Pancreas (tissue), 10 donors: ENCODE data around the gene HECTD2. TPM values are rescaled to one million over a fixed set of nuclear protein-coding genes. Genes with fewer than 3 reads are reported as not detected.
"Not testable (repeated sequence)": the region's sequence is repeated elsewhere in the genome, so short reads cannot be mapped to it uniquely, and the experiment has no call there.

Experiments
- ATAC-seq, 4 donors: fragments of 200-7000 bp; cut with Tn5 transposase; one replicate each; pipeline versions ENCODE4 v1.8.0 to v1.9.1; 2020; ENCODE audit warnings: mild to moderate bottlenecking in 4 of 4, moderate library complexity in 4 of 4
- DNase-seq, 6 donors: peaks; one replicate each; pipeline ENCODE4 v3.0.0-alpha.2; 2020
- FAIRE-seq: peaks from 2 replicates; lab custom pipeline; 2012; peaks lifted over from hg19 to GRCh38; lab: Jason Lieb, UNC
- H3K27ac ChIP-seq, 4 donors: fragments of 200-600 bp; sonication (generic); 1 replicate in 3 of 4; 2 replicates in 1 of 4; pipeline versions ENCODE4 v1.5.0 to v1.8.0; 2020
- H3K27me3 ChIP-seq, 4 donors: fragments of 200-600 bp; one replicate each; pipeline ENCODE4 v1.8.0; 2021
- H3K36me3 ChIP-seq, 3 donors: fragments of 200-600 bp; sonication (generic) in 1 of 3; one replicate each; pipeline versions ENCODE4 v1.5.0 to v1.8.0; 2020 to 2021
- H3K4me1 ChIP-seq, 3 donors: fragments of 200-600 bp; one replicate each; pipeline ENCODE4 v1.8.0; 2021
- H3K4me3 ChIP-seq, 4 donors: fragments of 200-600 bp; sonication (generic) in 2 of 4; one replicate each; pipeline versions ENCODE4 v1.5.0 to v1.8.0; 2020 to 2021
- H3K9me3 ChIP-seq, 4 donors: fragments of 200-600 bp; one replicate each; pipeline ENCODE4 v1.8.0; 2021
- WGBS, 2 donors: extraction: QIAGEN DNeasy Blood & Tissue Kit; methylation state at CpG; one replicate each; pipeline ENCODE4 v1.1.7; 2013; 5-methylcytosine and 5-hydroxymethylcytosine counted together
- intact Hi-C, 3 donors: fragments of 100-400 bp; cut with DNase I; formaldehyde crosslinking; loops; one replicate each; pipeline versions ENCODE4 v1.11.1 to v1.14.2; 2022
- polyA plus RNA-seq, 2 donors: library from polyadenylated mRNA; stranded (reverse); fragments of 200-250 nt; gene quantifications; one replicate each; pipeline ENCODE4 v1.2.3, GENCODE V29; 2013
- total RNA-seq, 6 donors: library from RNA; stranded (reverse); fragmentation: NEBNext Ultra II Directional in 4 of 6; extraction: Animal tissue kit (Norgen Biotek cat#: 25700) in 4 of 6; gene quantifications; one replicate each; pipeline versions ENCODE4 v1.2.1 to v1.2.4, GENCODE V29; 2021 to 2023
- TF ChIP-seq, protein P1 (sequence below), 4 donors: fragments of 200-600 bp; sonication (generic) in 3 of 4; IDR thresholded peaks; one replicate each; pipeline versions ENCODE4 v1.5.0 to v1.8.0; 2021; ENCODE audit warnings: antibody characterized with exemption in 4 of 4
- donor health status: healthy with polysubstance abuse.
- donor health status: DM: no; HTN: no; CAD: no; lungs with moderate emphysema.
- donor health status: DM: no; HTN: no; CAD: no.
- donor health status: control.
- donor health status: control.
- donor health status: Bipolar disorder and iron deficiency.
- donor health status: DM: yes; HTN: yes; CAD: no.
- donor health status: DM: no; HTN: no; CAD: no.
- donor health status: DM: no; HTN: no; CAD: no.
- donor health status: DM: yes; HTN: yes; CAD: no.

The HECTD2 gene
- total RNA-seq (1 to 10 TPM; 3.6 to 7.8 (median 4.8) TPM), polyA plus RNA-seq (1 to 10 TPM; 2.9 to 5.5 TPM)

DNA sequence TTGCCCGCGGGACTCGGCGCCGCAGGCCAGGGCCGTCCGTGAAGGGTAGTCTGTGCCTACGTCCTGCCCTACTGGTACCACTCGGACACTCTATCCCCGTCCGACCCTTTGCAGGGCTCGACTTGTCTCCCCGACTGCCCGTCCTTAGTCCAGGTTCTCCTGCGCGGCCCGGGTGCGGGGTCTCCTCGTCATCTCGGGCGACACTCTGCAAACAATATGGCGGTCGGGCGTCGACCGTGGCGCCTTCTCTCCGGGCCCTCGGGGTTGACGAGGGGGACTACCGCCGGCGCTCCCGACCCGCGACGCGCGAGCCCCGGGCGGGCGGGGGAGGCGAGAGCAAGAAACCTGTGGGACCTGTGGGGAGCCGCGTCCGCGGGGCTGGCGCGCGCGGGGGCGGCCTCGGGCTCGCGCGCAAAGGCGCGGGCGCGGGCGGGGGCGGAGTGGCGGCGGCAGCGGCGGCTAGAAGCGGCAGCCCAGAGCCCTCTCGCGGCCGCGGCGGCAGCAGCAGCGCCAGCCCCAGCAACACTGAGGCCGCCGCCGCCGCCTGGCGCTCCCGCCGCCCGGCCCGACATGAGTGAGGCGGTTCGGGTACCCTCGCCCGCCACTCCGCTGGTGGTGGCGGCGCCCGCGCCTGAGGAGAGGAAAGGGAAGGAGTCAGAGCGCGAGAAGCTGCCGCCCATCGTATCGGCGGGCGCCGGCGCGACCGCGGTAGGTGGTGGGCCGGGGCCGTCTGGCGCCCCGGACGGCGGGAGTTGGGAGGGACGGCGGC is at the start of gene HECTD2:
Gene HECTD2 (plus strand): TSS at position 476 of the 769 bp plus-strand sequence. CDS start 95 bp downstream, at position 571.
- DNase-seq (peak; percentile 78 to 92 (median 83)), FAIRE-seq (no peak), ATAC-seq (peak; percentile 80 to 91 (median 88))
- Histone ChIP-seq H3K27me3 (no peaks in the 10 kb centered on the region), H3K36me3 (no peaks in the 10 kb centered on the region), H3K27ac (peak within 1 kb of the TSS; percentile 98 to 100 (median 100)), H3K9me3 (no peaks in the 10 kb centered on the region), H3K4me3 (peak within 1 kb of the TSS; percentile 46 to 85 (median 58)), H3K4me1 (peaks cover 0 to 10% (median 6%) of the 10 kb centered on the region in 3 donors)
- 0 to 1% methylated on average over 64 to 111 of the region's 111 CpGs for WGBS, 2 donors
- intact Hi-C loops: no loop called here
- TF ChIP-seq, protein P1, sequence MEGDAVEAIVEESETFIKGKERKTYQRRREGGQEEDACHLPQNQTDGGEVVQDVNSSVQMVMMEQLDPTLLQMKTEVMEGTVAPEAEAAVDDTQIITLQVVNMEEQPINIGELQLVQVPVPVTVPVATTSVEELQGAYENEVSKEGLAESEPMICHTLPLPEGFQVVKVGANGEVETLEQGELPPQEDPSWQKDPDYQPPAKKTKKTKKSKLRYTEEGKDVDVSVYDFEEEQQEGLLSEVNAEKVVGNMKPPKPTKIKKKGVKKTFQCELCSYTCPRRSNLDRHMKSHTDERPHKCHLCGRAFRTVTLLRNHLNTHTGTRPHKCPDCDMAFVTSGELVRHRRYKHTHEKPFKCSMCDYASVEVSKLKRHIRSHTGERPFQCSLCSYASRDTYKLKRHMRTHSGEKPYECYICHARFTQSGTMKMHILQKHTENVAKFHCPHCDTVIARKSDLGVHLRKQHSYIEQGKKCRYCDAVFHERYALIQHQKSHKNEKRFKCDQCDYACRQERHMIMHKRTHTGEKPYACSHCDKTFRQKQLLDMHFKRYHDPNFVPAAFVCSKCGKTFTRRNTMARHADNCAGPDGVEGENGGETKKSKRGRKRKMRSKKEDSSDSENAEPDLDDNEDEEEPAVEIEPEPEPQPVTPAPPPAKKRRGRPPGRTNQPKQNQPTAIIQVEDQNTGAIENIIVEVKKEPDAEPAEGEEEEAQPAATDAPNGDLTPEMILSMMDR (IDR thresholded peaks at IDR 0.05): peak in 2 of 4 donors; percentile 4 to 18

DNA sequence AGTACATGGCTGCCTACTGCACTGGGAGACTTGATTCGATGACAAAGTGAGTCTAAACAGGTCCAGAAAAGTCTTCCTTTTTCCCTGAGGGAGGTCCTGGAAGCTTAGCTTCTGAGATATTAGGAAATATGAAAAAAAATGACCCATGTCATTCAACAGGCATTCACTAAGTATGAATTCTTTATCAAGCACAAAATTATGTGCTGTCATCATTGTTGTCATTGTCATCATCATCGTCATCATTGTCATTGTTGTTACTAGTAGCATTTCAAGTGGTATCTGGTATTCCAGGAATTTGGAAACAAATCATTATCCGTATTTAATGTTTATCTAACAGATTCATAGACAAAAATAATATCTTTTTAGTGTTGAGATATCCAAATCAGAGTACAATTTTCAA is 49.7 kb upstream of the HECTD2 start:
- FAIRE-seq (no peak), ATAC-seq (no peak), DNase-seq (no peak)
- Histone ChIP-seq H3K27me3 (no peaks in the 10 kb centered on the region), H3K27ac (no peak overlapping the region), H3K36me3 (no peaks in the 10 kb centered on the region), H3K9me3 (no peaks in the 10 kb centered on the region), H3K4me1 (no peaks in the 10 kb centered on the region), H3K4me3 (no peak overlapping the region)
- WGBS, 2 donors: 59% methylated on average over 3 of the region's 3 CpGs
- intact Hi-C loops: no loop called here
- TF ChIP-seq, protein P1 (IDR thresholded peaks at IDR 0.05): no peak

DNA sequence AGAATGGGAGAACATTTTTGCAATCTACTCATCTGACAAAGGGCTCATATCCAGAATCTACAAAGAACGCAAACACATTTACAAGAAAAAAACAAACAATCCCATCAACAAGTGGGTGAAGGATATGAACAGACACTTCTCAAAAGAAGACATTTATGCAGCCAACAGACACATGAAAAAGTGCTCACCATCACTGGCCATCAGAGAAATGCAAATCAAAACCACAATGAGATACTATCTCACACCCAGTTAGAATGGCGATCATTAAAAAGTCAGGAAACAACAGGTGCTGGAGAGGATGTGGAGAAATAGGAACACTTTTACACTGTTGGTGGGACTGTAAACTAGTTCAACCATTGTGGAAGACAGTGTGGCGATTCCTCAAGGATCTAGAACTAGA is 44.6 kb upstream of the HECTD2 start:
- ATAC-seq, H3K4me3 ChIP-seq, intact Hi-C loops, DNase-seq, H3K36me3 ChIP-seq, FAIRE-seq, H3K27ac ChIP-seq, H3K9me3 ChIP-seq, H3K4me1 ChIP-seq, H3K27me3 ChIP-seq: not testable (repeated sequence)
- WGBS, 2 donors: 93 to 98% methylated on average over 2 of the region's 3 CpGs

DNA sequence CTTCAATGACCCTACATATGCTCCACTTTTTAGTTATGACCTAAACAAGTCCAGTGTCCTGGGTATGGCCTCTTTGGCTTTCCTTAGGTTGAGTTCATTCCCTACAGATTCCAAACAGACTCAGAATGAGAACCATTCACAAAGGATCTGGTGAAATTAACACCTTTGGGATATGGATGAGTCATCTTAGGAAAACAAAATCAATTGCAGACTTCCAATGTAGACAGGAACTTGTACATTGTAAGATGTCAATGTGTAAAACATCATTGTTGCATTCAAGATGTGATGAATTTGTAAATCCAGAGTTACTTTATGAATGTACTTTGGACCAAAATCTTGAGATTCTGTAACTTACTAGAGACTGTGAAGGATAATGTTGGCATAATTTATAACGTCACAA is 43.4 kb upstream of the HECTD2 start:
- H3K27ac ChIP-seq: no peak overlapping the region
- 55 to 88% methylated on average over 1 of the region's 1 CpG for WGBS, 2 donors
- H3K4me1 ChIP-seq: no peaks in the 10 kb centered on the region
- H3K27me3 ChIP-seq: no peaks in the 10 kb centered on the region
- FAIRE-seq (no peak), ATAC-seq (no peak), DNase-seq (no peak)
- H3K4me3 ChIP-seq: no peak overlapping the region
- TF ChIP-seq, protein P1 (IDR thresholded peaks at IDR 0.05): no peak
- no peaks in the 10 kb centered on the region for H3K9me3 ChIP-seq
- no peaks in the 10 kb centered on the region for H3K36me3 ChIP-seq
- intact Hi-C loops: no loop called here

- intact Hi-C loops: no loop called here
- H3K4me1 ChIP-seq: no peaks in the 10 kb centered on the region
- no peaks in the 10 kb centered on the region for H3K27me3 ChIP-seq
- no peak for FAIRE-seq
- TF ChIP-seq, protein P1 (IDR thresholded peaks at IDR 0.05): no peak
- H3K4me3 ChIP-seq: no peak overlapping the region
- H3K36me3 ChIP-seq: no peaks in the 10 kb centered on the region
- no peak for DNase-seq
- no peak overlapping the region for H3K27ac ChIP-seq
- H3K9me3 ChIP-seq: no peaks in the 10 kb centered on the region
- ATAC-seq: no peak
Measured at GRCh38 chr10:91367127-91367531, 43.0 kb upstream of the HECTD2 start.
